Lung (tissue), 12 donors: ENCODE results near the gene BTN3A1. TPM values are rescaled to one million over a fixed set of nuclear protein-coding genes. Genes with fewer than 3 reads are reported as not detected.

ENCODE experiments used
- ATAC-seq: fragments of 200-7000 bp; cut with Tn5 transposase; one replicate; pipeline ENCODE4 v1.9.1; 2020; ENCODE audit warnings: moderate number of reproducible peaks; ENCODE audit not compliant: insufficient read depth, low FRiP score
- DNase-seq, 3 donors: peaks; one replicate each; pipeline ENCODE4 v3.0.0-alpha.2; 2013 to 2017
- H3K27ac ChIP-seq, 2 donors: one replicate each; pipeline ENCODE4 v1.5.1; 2013; ENCODE audit warnings: mild to moderate bottlenecking in 2 of 2, moderate library complexity in 2 of 2, control low read depth in 1 of 2, inconsistent platforms in 1 of 2, low read depth in 1 of 2, low read length in 1 of 2
- H3K27me3 ChIP-seq, 3 donors: one replicate each; pipeline ENCODE4 v1.5.1; 2013; ENCODE audit warnings: low read length in 2 of 3; ENCODE audit not compliant: control insufficient read depth in 3 of 3, insufficient read depth in 3 of 3
- H3K36me3 ChIP-seq, 4 donors: one replicate each; pipeline ENCODE4 v1.5.1; 2013; ENCODE audit warnings: low read length in 4 of 4, mild to moderate bottlenecking in 1 of 4, moderate library complexity in 1 of 4; ENCODE audit not compliant: control insufficient read depth in 4 of 4, insufficient read depth in 4 of 4
- H3K4me1 ChIP-seq, 5 donors: one replicate each; pipeline ENCODE4 v1.5.1; 2013; ENCODE audit warnings: low read length in 5 of 5, mild to moderate bottlenecking in 2 of 5, moderate library complexity in 1 of 5; ENCODE audit not compliant: control insufficient read depth in 5 of 5, insufficient read depth in 5 of 5
- H3K4me3 ChIP-seq: one replicate; pipeline ENCODE4 v1.5.1; 2013; ENCODE audit warnings: mild to moderate bottlenecking, control low read depth, moderate library complexity
- H3K9ac ChIP-seq, 2 donors: one replicate each; pipeline ENCODE4 v1.5.1; 2013; ENCODE audit warnings: low read length in 2 of 2, control low read depth in 1 of 2; ENCODE audit not compliant: insufficient read depth in 1 of 2
- H3K9me3 ChIP-seq, 4 donors: one replicate each; pipeline ENCODE4 v1.5.1; 2013; ENCODE audit warnings: low read length in 3 of 4, mild to moderate bottlenecking in 1 of 4, moderate library complexity in 1 of 4; ENCODE audit not compliant: control insufficient read depth in 4 of 4, insufficient read depth in 3 of 4
- CTCF ChIP-seq: IDR thresholded peaks from 2 replicates; pipeline ENCODE4 v1.5.1; 2012; ENCODE audit warnings: mild to moderate bottlenecking; ENCODE audit errors: control extremely low read depth, extremely low read depth
- WGBS, 2 donors: extraction: QIAGEN DNeasy Blood & Tissue Kit; methylation state at CpG; one replicate each; pipeline ENCODE4 v1.1.7; 2013; 5-methylcytosine and 5-hydroxymethylcytosine counted together
- polyA plus RNA-seq, 2 donors: library from polyadenylated mRNA; stranded (reverse); fragments of 200-250 nt; gene quantifications; one replicate each; pipeline ENCODE4 v1.2.1, GENCODE V29; 2013
- total RNA-seq, 2 donors: library from RNA; depleted of rRNA in 1 of 2; stranded (reverse); fragments of >200 nt in 1 of 2; gene quantifications; one replicate each; pipeline ENCODE4 v1.2.1, GENCODE V29; 2014 to 2021
- donor health status: control.
- donor health status: control.
- donor health status: Bipolar disorder and iron deficiency.
- donor health status: healthy.
- donor health status: DM: yes; HTN: yes; CAD: no.

Gene BTN3A1
- total and polyA plus RNA-seq, 4 donors: 14.4 to 60.1 (median 22.5) TPM

GRCh38 chr6:26447257-26447656, 45.2 kb downstream of the BTN3A1 start:
- TF ChIP-seq CTCF: no peak
- Histone ChIP-seq H3K36me3 (peaks cover 4 to 24% (median 15%) of the 10 kb centered on the region in 4 donors), H3K9ac (no peak overlapping the region), H3K27me3 (no peaks in the 10 kb centered on the region), H3K4me3 (no peak overlapping the region), H3K4me1 (peaks cover 0 to 6% (median 0%) of the 10 kb centered on the region in 5 donors), H3K27ac (no peak overlapping the region), H3K9me3 (no peaks in the 10 kb centered on the region)
- no peak for ATAC-seq
- DNase-seq: no peak
- WGBS, 2 donors: 83 to 86% methylated on average over 5 of the region's 5 CpGs

GRCh38 chr6:26450240-26450639, 48.2 kb downstream of the BTN3A1 start:
- Histone ChIP-seq H3K27me3 (no peaks in the 10 kb centered on the region), H3K27ac (no peak overlapping the region), H3K36me3 (peaks cover 4 to 22% (median 12%) of the 10 kb centered on the region in 4 donors), H3K4me1 (peaks cover 0 to 5% (median 0%) of the 10 kb centered on the region in 5 donors), H3K4me3 (no peak overlapping the region), H3K9ac (no peak overlapping the region), H3K9me3 (no peaks in the 10 kb centered on the region)
- ATAC-seq (no peak), DNase-seq (no peak)
- WGBS, 2 donors: 94 to 97% methylated on average over 3 of the region's 3 CpGs
- TF ChIP-seq CTCF: no peak

GRCh38 chr6:26452631-26453235, 50.7 kb downstream of the BTN3A1 start:
- whole genome bisulfite sequencing, 2 donors: 73 to 84% methylated on average over 1 of the region's 1 CpG

More at GRCh38 chr6:26452631-26453235, 50.7 kb downstream of the BTN3A1 start:
- no peak overlapping the region for H3K4me3 ChIP-seq
- ATAC-seq (no peak), DNase-seq (no peak)
- no peak overlapping the region for H3K27ac ChIP-seq
- peaks cover 0 to 19% (median 9%) of the 10 kb centered on the region in 4 donors for H3K36me3 ChIP-seq
- no peak overlapping the region for H3K9ac ChIP-seq
- peaks cover 0 to 8% (median 7%) of the 10 kb centered on the region in 5 donors for H3K4me1 ChIP-seq
- TF ChIP-seq CTCF: no peak
- H3K9me3 ChIP-seq: no peaks in the 10 kb centered on the region
- H3K27me3 ChIP-seq: no peaks in the 10 kb centered on the region
